HEK293T (cell line): ENCODE data around the gene MSH3.

Experiments used
- ARNT ChIP-seq: fragments of 450-650 bp; IDR thresholded peaks from 2 replicates; pipeline ENCODE4 v1.6.1; 2017; ENCODE audit warnings: mild to moderate bottlenecking
- FOXA1 ChIP-seq: fragments of 450-650 bp; IDR thresholded peaks from 2 replicates; pipeline ENCODE4 v1.6.1; 2016; ENCODE audit warnings: mild to moderate bottlenecking
- FOXK2 ChIP-seq: fragments of 450-650 bp; IDR thresholded peaks from 2 replicates; pipeline ENCODE4 v1.6.1; 2016; ENCODE audit warnings: mild to moderate bottlenecking
- FOXM1 ChIP-seq: fragments of 450-650 bp; IDR thresholded peaks from 2 replicates; pipeline ENCODE4 v1.6.1; 2017; ENCODE audit warnings: mild to moderate bottlenecking, borderline replicate concordance
- LEF1 ChIP-seq: fragments of 450-650 bp; IDR thresholded peaks from 2 replicates; pipeline ENCODE4 v1.6.1; 2017; ENCODE audit warnings: mild to moderate bottlenecking, borderline replicate concordance
- NFRKB ChIP-seq: fragments of 450-650 bp; IDR thresholded peaks from 2 replicates; pipeline ENCODE4 v1.6.1; 2016; ENCODE audit warnings: mild to moderate bottlenecking, moderate library complexity
- SP1 ChIP-seq: fragments of 450-650 bp; IDR thresholded peaks from 2 replicates; pipeline ENCODE4 v1.6.1; 2017
- SUZ12 ChIP-seq: fragments of 450-650 bp; IDR thresholded peaks from 2 replicates; pipeline ENCODE4 v1.6.1; 2016; ENCODE audit warnings: mild to moderate bottlenecking
- ZNF384 ChIP-seq: fragments of 450-650 bp; IDR thresholded peaks from 2 replicates; pipeline ENCODE4 v1.6.1; 2016

DNA sequence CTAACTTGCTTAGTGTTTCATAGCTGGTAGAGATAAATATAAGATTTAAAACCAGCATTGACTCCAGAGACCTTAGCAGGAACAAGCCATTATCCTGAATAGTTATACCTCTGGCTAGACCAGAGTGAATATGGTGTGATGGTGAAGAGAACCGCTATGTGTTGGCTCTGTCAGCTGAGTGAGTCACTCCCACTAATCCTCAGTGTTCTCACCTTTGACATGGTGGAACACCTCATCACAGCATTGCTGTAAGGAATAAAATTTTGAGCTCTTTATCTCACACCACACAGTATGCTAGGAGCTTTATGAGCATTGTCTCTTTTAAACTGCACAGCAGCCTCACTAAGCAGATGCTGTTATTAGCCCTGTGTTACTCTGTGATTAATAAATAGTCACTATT lies 91.0 kb downstream of the MSH3 start:
- TF ChIP-seq SP1 (no peak), FOXM1 (no peak), FOXA1 (no peak), SUZ12 (no peak), ZNF384 (no peak), LEF1 (no peak), ARNT (no peak), NFRKB (no peak), FOXK2 (no peak)
